Body of pancreas (tissue), 4 donors: ENCODE results near the gene CELSR1.

ENCODE experiments used
- CTCF ChIP-seq, 7 experiments: fragments of 450-650 bp in 4 of 7; fragments of 200-600 bp in 3 of 7; sonication (generic) in 3 of 7; IDR thresholded peaks; one replicate each; pipeline ENCODE4 v1.5.1; 2016 to 2019; ENCODE audit warnings: antibody characterized with exemption in 7 of 7
- POLR2A ChIP-seq, 3 donors: fragments of 450-650 bp; IDR thresholded peaks; one replicate each; pipeline ENCODE4 v1.6.1; 2016; ENCODE audit warnings: antibody characterized with exemption in 3 of 3, mild to moderate bottlenecking in 2 of 3

GRCh38 chr22:46578251-46578823 is 40.9 kb upstream of the CELSR1 start:
- no peak for TF ChIP-seq CTCF (IDR thresholded peaks at IDR 0.05)
- no peak for TF ChIP-seq POLR2A (IDR thresholded peaks at IDR 0.05)
